ENCODE results near the gene ADAM10. TPM values are rescaled to one million over a fixed set of nuclear protein-coding genes. Genes with fewer than 3 reads are reported as not detected.

ADAM10 gene
- total RNA-seq, 2 donors from 2014 or later, result 191 to 211 TPM

DNA sequence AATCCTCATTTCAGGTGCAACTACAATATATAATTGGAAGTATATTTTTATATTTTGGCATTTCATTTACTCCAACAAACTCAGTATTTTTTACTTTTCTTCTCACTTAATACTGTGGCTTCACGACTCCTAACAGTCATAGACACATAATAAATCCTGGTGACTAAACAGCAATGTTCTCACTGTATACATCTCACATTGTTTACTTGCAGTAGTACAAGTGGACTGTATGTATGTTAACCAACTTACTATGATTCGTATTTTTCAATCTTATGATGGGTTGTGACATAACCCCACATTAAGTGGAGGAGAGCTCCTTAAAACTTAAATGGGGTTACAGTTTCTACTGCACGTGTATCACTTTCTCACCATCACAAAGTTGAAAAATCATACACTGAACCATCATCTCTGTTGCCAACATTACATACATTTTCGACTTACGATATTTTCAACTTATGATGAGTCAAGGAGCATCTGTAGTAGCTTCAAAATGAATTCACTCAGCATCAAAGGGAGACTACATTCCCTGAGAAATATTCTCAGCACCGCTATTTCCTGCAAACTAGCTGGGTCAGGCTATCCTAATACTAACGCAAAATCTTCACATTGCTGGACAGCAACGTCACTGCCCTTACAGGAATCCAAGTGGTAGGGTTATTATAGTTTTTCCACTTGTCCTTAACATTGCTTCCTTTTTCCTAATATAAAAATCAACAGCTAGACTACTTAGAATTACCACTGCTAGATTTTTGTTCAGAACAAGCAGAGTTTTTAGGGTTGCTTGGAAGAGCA lies 7.3 kb downstream of the ADAM10 start:
- Mint-ChIP-seq H3K9me3 (no peaks in the 10 kb centered on the region), H3K36me3 (ENCODE audit: low read depth) (no peaks in the 10 kb centered on the region), H3K4me1 (peaks cover 52% of the 10 kb centered on the region), H3K27ac (no peak overlapping the region), H3K27me3 (ENCODE audit: insufficient read depth) (no peaks in the 10 kb centered on the region), H3K4me3 (no peak overlapping the region)
- no peak overlapping the region for H3K4me3 ChIP-seq (ENCODE audit: low read length)
- no peaks in the 10 kb centered on the region for H3K9me3 ChIP-seq (ENCODE audit: control insufficient read depth, low read length)
- no peaks in the 10 kb centered on the region for H3K27me3 ChIP-seq (ENCODE audit: control insufficient read depth, insufficient read depth, low read length, poor library complexity, severe bottlenecking)
- no peak overlapping the region for H3K27ac ChIP-seq (ENCODE audit: low read depth, low read length)
- peaks cover 9% of the 10 kb centered on the region for H3K4me1 ChIP-seq (ENCODE audit: control insufficient read depth, insufficient read depth, low read length)
- no peaks in the 10 kb centered on the region for H3K36me3 ChIP-seq (ENCODE audit: control insufficient read depth, insufficient read depth, low read length)
- no peak for DNase-seq
- TF ChIP-seq, protein P1, sequence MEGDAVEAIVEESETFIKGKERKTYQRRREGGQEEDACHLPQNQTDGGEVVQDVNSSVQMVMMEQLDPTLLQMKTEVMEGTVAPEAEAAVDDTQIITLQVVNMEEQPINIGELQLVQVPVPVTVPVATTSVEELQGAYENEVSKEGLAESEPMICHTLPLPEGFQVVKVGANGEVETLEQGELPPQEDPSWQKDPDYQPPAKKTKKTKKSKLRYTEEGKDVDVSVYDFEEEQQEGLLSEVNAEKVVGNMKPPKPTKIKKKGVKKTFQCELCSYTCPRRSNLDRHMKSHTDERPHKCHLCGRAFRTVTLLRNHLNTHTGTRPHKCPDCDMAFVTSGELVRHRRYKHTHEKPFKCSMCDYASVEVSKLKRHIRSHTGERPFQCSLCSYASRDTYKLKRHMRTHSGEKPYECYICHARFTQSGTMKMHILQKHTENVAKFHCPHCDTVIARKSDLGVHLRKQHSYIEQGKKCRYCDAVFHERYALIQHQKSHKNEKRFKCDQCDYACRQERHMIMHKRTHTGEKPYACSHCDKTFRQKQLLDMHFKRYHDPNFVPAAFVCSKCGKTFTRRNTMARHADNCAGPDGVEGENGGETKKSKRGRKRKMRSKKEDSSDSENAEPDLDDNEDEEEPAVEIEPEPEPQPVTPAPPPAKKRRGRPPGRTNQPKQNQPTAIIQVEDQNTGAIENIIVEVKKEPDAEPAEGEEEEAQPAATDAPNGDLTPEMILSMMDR (conservative IDR thresholded peaks at IDR 0.05), result no peak
- 97 to 98% methylated on average over 7 to 8 of the region's 8 CpGs for WGBS, 2 experiments (ENCODE audit: insufficient coverage in 1 of 2, insufficient read length in 1 of 2)
- H3K9ac ChIP-seq (ENCODE audit: extremely low read depth, low read length, poor library complexity, severe bottlenecking), result no peak overlapping the region

- DNase-seq, result no peak
- H3K9me3 ChIP-seq (ENCODE audit: control insufficient read depth, low read length), result no peaks in the 10 kb centered on the region
- no peaks in the 10 kb centered on the region for H3K36me3 ChIP-seq (ENCODE audit: control insufficient read depth, insufficient read depth, low read length)
- Mint-ChIP-seq H3K36me3 (ENCODE audit: low read depth) (no peaks in the 10 kb centered on the region), H3K27me3 (ENCODE audit: insufficient read depth) (no peaks in the 10 kb centered on the region), H3K4me1 (peaks cover 51% of the 10 kb centered on the region), H3K27ac (no peak overlapping the region), H3K4me3 (no peak overlapping the region), H3K9me3 (no peaks in the 10 kb centered on the region)
- TF ChIP-seq, protein P1 (conservative IDR thresholded peaks at IDR 0.05), result no peak
- no peak overlapping the region for H3K27ac ChIP-seq (ENCODE audit: low read depth, low read length)
- H3K4me3 ChIP-seq (ENCODE audit: low read length), result no peak overlapping the region
- no peaks in the 10 kb centered on the region for H3K27me3 ChIP-seq (ENCODE audit: control insufficient read depth, insufficient read depth, low read length, poor library complexity, severe bottlenecking)
- peaks cover 6% of the 10 kb centered on the region for H3K4me1 ChIP-seq (ENCODE audit: control insufficient read depth, insufficient read depth, low read length)
- WGBS, 2 experiments (ENCODE audit: insufficient coverage in 1 of 2, insufficient read length in 1 of 2), result 97% methylated on average over 2 of the region's 2 CpGs; no CpG with 5 or more reads in 1 of the 2 experiments
- H3K9ac ChIP-seq (ENCODE audit: extremely low read depth, low read length, poor library complexity, severe bottlenecking), result no peak overlapping the region
Measured at GRCh38 chr15:58741032-58741431, 8.5 kb downstream of the ADAM10 start.

DNA sequence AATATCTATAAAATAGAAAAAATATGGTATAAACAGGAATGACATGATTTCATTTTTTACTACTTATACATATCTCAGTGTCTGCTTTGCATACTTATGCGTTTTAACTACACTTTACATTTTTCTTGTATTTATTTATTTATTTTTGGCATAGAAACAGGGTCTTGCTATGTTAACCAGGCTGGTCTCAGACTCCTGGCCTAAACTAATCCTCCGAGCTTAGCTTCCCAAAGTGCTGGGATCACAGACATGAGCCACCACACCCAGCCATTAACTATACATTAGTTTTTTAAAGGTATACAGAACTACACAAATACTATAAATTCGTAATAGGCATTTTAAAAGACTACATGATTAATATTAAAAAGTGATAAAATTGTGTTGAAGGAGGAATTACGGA lies 9.1 kb downstream of the ADAM10 start:
- Mint-ChIP-seq H3K9me3 (no peaks in the 10 kb centered on the region), H3K36me3 (ENCODE audit: low read depth) (no peaks in the 10 kb centered on the region), H3K27me3 (ENCODE audit: insufficient read depth) (no peaks in the 10 kb centered on the region), H3K4me1 (peaks cover 53% of the 10 kb centered on the region), H3K27ac (no peak overlapping the region), H3K4me3 (no peak overlapping the region)
- WGBS, 2 experiments (ENCODE audit: insufficient coverage in 1 of 2, insufficient read length in 1 of 2), result 100% methylated on average over 1 of the region's 4 CpGs; no CpG with 5 or more reads in 1 of the 2 experiments
- DNase-seq, result no peak
- Histone ChIP-seq H3K36me3 (ENCODE audit: control insufficient read depth, insufficient read depth, low read length) (no peaks in the 10 kb centered on the region), H3K27me3 (ENCODE audit: control insufficient read depth, insufficient read depth, low read length, poor library complexity, severe bottlenecking) (no peaks in the 10 kb centered on the region), H3K4me3 (ENCODE audit: low read length) (no peak overlapping the region), H3K4me1 (ENCODE audit: control insufficient read depth, insufficient read depth, low read length) (peaks cover 10% of the 10 kb centered on the region), H3K9ac (ENCODE audit: extremely low read depth, low read length, poor library complexity, severe bottlenecking) (no peak overlapping the region), H3K9me3 (ENCODE audit: control insufficient read depth, low read length) (no peaks in the 10 kb centered on the region), H3K27ac (ENCODE audit: low read depth, low read length) (no peak overlapping the region)
- TF ChIP-seq, protein P1 (conservative IDR thresholded peaks at IDR 0.05), result no peak
